HG03565 (cell line): ENCODE results near the gene NWD2.
A peak's percentile ranks its signal among the peaks of the same experiment; 100 is the strongest.
"Not testable (repeated sequence)": the region's sequence is repeated elsewhere in the genome, so short reads cannot be mapped to it uniquely, and the experiment has no call there.

Source experiments
- ATAC-seq: cut with Tn5 transposase; IDR thresholded peaks from one replicate; pipeline ENCODE4 v1.9.1; 2021; ENCODE audit warnings: mild to moderate bottlenecking, moderate library complexity; ENCODE audit not compliant: unreplicated experiment

The NWD2 gene

GRCh38 chr4:37392521-37393255 lies 148.1 kb downstream of the NWD2 start:
- ATAC-seq, result no peak

GRCh38 chr4:37393321-37393720 lies 148.8 kb downstream of the NWD2 start:
- ATAC-seq, result no peak

- ATAC-seq, result no peak
Measured at GRCh38 chr4:37393889-37394288, 149.3 kb downstream of the NWD2 start.

GRCh38 chr4:37397505-37397904 lies 153.0 kb downstream of the NWD2 start:
- ATAC-seq, result no peak

- peak; percentile 88 for ATAC-seq
Measured at GRCh38 chr4:37400241-37400881, 155.8 kb downstream of the NWD2 start.

GRCh38 chr4:37407938-37408826 lies 163.6 kb downstream of the NWD2 start:
- ATAC-seq, result not testable (repeated sequence)

- ATAC-seq, result not testable (repeated sequence)
Measured at GRCh38 chr4:37413612-37414011, 169.1 kb downstream of the NWD2 start.

GRCh38 chr4:37415845-37416369 lies 171.4 kb downstream of the NWD2 start:
- no peak for ATAC-seq

- ATAC-seq, result no peak
Measured at GRCh38 chr4:37421614-37422013, 177.1 kb downstream of the NWD2 start.

GRCh38 chr4:37422102-37422501 lies 177.6 kb downstream of the NWD2 start:
- ATAC-seq, result no peak

GRCh38 chr4:37422638-37423037 lies 178.1 kb downstream of the NWD2 start:
- ATAC-seq, result no peak

- ATAC-seq, result no peak
Measured at GRCh38 chr4:37423310-37423709, 178.8 kb downstream of the NWD2 start.

GRCh38 chr4:37424753-37425152 lies 180.2 kb downstream of the NWD2 start:
- ATAC-seq, result no peak

GRCh38 chr4:37425857-37426256 lies 181.3 kb downstream of the NWD2 start:
- no peak for ATAC-seq

GRCh38 chr4:37427193-37427592 lies 182.7 kb downstream of the NWD2 start:
- no peak for ATAC-seq

GRCh38 chr4:37429906-37430305 lies 185.4 kb downstream of the NWD2 start:
- no peak for ATAC-seq

GRCh38 chr4:37430718-37431416 lies 186.3 kb downstream of the NWD2 start:
- ATAC-seq, result no peak

GRCh38 chr4:37431417-37431743 lies 186.8 kb downstream of the NWD2 start:
- no peak for ATAC-seq

GRCh38 chr4:37434469-37434868 lies 189.9 kb downstream of the NWD2 start:
- no peak for ATAC-seq

GRCh38 chr4:37436546-37436945 lies 192.0 kb downstream of the NWD2 start:
- no peak for ATAC-seq

- no peak for ATAC-seq
Measured at GRCh38 chr4:37437163-37437562, 192.6 kb downstream of the NWD2 start.
